ENCODE measurements around the gene OR1F1. TPM values are rescaled to one million over a fixed set of nuclear protein-coding genes. Genes with fewer than 3 reads are reported as not detected.

OR1F1 gene
- total and polyA plus RNA-seq, 9 of the 15 experiments (the other 6 are each of a cell fraction or from before 2014, with no cell fraction given), result 0.15 to 0.61 (median 0.35) TPM; not detected in 3

DNA sequence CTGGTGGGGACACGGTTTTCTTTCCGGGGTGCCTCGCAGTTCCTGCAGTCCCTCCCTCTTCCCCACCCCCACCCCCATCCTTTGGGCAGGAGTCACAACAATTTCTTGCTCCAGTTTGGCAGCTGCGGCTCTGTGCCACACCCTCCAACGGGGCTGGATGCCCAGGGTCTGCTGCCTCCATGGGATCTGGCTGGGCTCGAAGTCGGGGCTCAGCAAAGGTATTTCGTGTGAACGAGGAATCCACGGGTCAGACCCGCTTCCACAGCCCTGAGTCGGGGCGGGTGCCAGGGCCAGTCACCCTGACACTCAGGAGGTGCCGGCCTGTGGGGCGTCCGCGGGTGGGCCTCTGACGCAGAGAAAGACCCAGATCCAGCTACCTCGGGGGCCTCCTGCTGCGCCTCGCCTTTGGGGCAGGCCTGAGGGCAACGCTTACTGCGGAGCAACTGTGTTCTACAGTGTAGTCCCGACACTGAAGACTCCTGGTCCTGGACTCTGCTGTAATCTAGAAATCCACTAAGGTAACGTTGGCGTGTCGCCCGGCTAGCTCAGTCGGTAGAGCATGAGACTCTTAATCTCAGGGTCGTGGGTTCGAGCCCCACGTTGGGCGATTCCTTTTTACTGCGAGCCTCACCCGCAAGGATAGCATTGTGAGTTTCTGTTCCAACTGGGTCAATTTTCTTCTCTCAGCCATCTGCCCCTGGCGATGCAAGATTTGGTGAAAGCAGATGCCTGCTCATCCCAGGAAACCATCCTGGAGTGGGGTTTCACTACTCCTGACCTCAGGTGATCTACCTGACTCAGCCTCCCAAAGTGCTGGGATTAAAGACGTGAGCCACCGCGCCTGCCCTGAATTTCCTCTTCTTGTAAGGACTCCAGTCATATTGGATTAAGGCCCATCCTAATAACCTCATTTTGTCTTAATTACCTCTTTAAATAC, 12.6 kb upstream of the OR1F1 start (continued):
- TF ChIP-seq, protein P1, sequence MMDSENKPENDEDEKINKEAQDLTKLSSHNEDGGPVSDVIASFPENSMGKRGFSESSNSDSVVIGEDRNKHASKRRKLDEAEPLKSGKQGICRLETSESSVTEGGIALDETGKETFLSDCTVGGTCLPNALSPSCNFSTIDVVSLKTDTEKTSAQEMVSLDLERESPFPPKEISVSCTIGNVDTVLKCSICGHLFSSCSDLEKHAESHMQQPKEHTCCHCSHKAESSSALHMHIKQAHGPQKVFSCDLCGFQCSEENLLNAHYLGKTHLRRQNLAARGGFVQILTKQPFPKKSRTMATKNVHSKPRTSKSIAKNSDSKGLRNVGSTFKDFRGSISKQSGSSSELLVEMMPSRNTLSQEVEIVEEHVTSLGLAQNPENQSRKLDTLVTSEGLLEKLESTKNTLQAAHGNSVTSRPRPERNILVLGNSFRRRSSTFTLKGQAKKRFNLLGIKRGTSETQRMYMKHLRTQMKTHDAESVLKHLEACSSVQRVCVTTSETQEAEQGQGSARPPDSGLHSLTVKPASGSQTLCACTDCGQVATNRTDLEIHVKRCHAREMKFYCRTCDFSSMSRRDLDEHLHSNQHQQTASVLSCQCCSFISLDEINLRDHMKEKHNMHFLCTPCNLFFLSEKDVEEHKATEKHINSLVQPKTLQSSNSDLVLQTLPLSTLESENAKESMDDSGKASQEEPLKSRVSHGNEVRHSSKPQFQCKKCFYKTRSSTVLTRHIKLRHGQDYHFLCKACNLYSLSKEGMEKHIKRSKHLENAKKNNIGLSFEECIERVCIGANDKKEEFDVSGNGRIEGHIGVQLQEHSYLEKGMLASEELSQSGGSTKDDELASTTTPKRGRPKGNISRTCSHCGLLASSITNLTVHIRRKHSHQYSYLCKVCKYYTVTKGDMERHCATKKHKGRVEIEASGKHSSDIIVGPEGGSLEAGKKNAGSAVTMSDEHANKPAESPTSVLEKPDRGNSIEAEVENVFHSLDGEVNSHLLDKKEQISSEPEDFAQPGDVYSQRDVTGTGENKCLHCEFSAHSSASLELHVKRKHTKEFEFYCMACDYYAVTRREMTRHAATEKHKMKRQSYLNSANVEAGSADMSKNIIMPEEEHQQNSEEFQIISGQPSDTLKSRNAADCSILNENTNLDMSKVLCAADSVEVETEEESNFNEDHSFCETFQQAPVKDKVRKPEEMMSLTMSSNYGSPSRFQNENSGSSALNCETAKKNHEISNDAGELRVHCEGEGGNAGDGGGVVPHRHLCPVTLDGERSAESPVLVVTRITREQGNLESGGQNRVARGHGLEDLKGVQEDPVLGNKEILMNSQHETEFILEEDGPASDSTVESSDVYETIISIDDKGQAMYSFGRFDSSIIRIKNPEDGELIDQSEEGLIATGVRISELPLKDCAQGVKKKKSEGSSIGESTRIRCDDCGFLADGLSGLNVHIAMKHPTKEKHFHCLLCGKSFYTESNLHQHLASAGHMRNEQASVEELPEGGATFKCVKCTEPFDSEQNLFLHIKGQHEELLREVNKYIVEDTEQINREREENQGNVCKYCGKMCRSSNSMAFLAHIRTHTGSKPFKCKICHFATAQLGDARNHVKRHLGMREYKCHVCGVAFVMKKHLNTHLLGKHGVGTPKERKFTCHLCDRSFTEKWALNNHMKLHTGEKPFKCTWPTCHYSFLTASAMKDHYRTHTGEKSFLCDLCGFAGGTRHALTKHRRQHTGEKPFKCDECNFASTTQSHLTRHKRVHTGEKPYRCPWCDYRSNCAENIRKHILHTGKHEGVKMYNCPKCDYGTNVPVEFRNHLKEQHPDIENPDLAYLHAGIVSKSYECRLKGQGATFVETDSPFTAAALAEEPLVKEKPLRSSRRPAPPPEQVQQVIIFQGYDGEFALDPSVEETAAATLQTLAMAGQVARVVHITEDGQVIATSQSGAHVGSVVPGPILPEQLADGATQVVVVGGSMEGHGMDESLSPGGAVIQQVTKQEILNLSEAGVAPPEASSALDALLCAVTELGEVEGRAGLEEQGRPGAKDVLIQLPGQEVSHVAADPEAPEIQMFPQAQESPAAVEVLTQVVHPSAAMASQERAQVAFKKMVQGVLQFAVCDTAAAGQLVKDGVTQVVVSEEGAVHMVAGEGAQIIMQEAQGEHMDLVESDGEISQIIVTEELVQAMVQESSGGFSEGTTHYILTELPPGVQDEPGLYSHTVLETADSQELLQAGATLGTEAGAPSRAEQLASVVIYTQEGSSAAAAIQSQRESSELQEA (IDR thresholded peaks at IDR 0.05; ENCODE audit: low read depth), result peak; percentile 69; the same call in 1 of the 2 replicates
- no peak for TF ChIP-seq TSC22D4 (tag; IDR thresholded peaks at IDR 0.05)
- TF ChIP-seq RNF2 (IDR thresholded peaks at IDR 0.05), result peak; percentile 45; the same call in 1 of the 2 replicates
- peak; percentile 56; the same call in 1 of the 2 replicates for TF ChIP-seq POLR2G (IDR thresholded peaks at IDR 0.05; ENCODE audit: low read depth, low read length)
- peak; percentile 77 for TF ChIP-seq NBN (IDR thresholded peaks at IDR 0.05; ENCODE audit: low read depth)
- TF ChIP-seq, protein P2, sequence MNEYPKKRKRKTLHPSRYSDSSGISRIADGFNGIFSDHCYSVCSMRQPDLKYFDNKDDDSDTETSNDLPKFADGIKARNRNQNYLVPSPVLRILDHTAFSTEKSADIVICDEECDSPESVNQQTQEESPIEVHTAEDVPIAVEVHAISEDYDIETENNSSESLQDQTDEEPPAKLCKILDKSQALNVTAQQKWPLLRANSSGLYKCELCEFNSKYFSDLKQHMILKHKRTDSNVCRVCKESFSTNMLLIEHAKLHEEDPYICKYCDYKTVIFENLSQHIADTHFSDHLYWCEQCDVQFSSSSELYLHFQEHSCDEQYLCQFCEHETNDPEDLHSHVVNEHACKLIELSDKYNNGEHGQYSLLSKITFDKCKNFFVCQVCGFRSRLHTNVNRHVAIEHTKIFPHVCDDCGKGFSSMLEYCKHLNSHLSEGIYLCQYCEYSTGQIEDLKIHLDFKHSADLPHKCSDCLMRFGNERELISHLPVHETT (CRISPR knock-in tag; conservative IDR thresholded peaks at IDR 0.05 in 1 of 2, IDR thresholded peaks at IDR 0.05 in 1 of 2), result no peak
- TF ChIP-seq FOXK2 (conservative IDR thresholded peaks at IDR 0.05 in 1 of 2, IDR thresholded peaks at IDR 0.05 in 1 of 2; ENCODE audit: low read depth in 2 of 2), result 0 out of 4 replicates have a peak, but pooled peaks of 1 of the 2 experiments have one; percentile 20
- no peak for TF ChIP-seq ZNF830 (CRISPR knock-in tag; IDR thresholded peaks at IDR 0.05)
- TF ChIP-seq, protein P3, sequence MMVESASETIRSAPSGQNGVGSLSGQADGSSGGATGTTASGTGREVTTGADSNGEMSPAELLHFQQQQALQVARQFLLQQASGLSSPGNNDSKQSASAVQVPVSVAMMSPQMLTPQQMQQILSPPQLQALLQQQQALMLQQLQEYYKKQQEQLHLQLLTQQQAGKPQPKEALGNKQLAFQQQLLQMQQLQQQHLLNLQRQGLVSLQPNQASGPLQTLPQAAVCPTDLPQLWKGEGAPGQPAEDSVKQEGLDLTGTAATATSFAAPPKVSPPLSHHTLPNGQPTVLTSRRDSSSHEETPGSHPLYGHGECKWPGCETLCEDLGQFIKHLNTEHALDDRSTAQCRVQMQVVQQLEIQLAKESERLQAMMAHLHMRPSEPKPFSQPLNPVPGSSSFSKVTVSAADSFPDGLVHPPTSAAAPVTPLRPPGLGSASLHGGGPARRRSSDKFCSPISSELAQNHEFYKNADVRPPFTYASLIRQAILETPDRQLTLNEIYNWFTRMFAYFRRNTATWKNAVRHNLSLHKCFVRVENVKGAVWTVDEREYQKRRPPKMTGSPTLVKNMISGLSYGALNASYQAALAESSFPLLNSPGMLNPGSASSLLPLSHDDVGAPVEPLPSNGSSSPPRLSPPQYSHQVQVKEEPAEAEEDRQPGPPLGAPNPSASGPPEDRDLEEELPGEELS (CRISPR knock-in tag; IDR thresholded peaks at IDR 0.05; ENCODE audit: borderline replicate concordance), result 0 out of 2 replicates have a peak, but pooled peaks have one; percentile 35
- TF ChIP-seq RBBP5 (IDR thresholded peaks at IDR 0.05; ENCODE audit: borderline replicate concordance, insufficient read depth, low read length, poor library complexity, severe bottlenecking), result peak; percentile 47
- TF ChIP-seq, protein P4, sequence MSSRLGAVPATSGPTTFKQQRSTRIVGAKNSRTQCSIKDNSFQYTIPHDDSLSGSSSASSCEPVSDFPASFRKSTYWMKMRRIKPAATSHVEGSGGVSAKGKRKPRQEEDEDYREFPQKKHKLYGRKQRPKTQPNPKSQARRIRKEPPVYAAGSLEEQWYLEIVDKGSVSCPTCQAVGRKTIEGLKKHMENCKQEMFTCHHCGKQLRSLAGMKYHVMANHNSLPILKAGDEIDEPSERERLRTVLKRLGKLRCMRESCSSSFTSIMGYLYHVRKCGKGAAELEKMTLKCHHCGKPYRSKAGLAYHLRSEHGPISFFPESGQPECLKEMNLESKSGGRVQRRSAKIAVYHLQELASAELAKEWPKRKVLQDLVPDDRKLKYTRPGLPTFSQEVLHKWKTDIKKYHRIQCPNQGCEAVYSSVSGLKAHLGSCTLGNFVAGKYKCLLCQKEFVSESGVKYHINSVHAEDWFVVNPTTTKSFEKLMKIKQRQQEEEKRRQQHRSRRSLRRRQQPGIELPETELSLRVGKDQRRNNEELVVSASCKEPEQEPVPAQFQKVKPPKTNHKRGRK (tag; IDR thresholded peaks at IDR 0.05), result no peak
